ENCODE measurements around the gene EXOC6.

GRCh38 chr10:93072225-93072712, 223.9 kb downstream of the EXOC6 start:
- TF ChIP-seq, protein P1, sequence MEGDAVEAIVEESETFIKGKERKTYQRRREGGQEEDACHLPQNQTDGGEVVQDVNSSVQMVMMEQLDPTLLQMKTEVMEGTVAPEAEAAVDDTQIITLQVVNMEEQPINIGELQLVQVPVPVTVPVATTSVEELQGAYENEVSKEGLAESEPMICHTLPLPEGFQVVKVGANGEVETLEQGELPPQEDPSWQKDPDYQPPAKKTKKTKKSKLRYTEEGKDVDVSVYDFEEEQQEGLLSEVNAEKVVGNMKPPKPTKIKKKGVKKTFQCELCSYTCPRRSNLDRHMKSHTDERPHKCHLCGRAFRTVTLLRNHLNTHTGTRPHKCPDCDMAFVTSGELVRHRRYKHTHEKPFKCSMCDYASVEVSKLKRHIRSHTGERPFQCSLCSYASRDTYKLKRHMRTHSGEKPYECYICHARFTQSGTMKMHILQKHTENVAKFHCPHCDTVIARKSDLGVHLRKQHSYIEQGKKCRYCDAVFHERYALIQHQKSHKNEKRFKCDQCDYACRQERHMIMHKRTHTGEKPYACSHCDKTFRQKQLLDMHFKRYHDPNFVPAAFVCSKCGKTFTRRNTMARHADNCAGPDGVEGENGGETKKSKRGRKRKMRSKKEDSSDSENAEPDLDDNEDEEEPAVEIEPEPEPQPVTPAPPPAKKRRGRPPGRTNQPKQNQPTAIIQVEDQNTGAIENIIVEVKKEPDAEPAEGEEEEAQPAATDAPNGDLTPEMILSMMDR (optimal IDR thresholded peaks at IDR 0.05 in 1 of 3, IDR thresholded peaks at IDR 0.05 in 1 of 3, conservative IDR thresholded peaks at IDR 0.05 in 1 of 3; ENCODE audit: extremely low read depth in 1 of 3, insufficient read depth in 2 of 3, low read length in 3 of 3): no peak
- peak; percentile 89 for TF ChIP-seq EZH2 (IDR thresholded peaks at IDR 0.05; ENCODE audit: low read length)
